ENCODE measurements around the gene ANKRD44. TPM values are rescaled to one million over a fixed set of nuclear protein-coding genes. Genes with fewer than 3 reads are reported as not detected.

The ANKRD44 gene
- total RNA-seq, 4 donors from 2014 or later: 9.1 to 20.8 (median 14.9) TPM

DNA sequence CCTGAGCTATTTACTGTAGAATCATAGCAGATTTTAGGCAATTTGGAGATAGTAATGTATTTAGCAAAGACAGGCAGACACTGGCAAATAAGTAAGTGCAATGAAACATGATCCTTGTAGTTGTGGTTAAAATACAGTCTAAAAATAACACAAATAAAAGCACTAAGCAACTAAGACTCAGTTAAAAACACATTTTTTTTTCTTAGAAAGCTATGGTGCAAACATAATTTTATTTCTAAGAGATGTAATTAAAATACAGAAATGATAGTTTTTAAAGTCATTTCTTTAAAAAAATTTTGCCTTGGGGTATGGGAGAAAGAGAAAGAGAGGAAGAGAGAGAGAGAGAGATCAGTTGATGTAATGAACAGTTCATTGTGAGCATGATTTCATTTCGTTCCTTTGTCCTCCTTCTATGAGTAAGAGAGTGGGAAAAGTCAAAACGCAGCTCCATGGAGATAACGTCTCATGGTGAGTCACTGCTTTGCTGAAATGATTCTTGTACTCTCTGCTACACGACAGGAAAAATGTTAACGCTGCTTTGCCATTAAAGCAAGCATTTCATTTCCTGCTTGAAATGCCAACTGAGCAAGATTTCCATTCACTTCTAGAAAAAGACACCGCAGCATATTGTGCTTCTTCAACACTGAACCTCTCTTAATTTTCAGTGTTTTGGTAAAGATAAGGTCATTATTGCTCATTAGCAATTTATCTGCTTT lies 322.8 kb downstream of the ANKRD44 start:
- DNase-seq (ENCODE audit: low spot score in 2 of 2): peak in 1 of 2 donors; percentile 34
- TF ChIP-seq, protein P1, sequence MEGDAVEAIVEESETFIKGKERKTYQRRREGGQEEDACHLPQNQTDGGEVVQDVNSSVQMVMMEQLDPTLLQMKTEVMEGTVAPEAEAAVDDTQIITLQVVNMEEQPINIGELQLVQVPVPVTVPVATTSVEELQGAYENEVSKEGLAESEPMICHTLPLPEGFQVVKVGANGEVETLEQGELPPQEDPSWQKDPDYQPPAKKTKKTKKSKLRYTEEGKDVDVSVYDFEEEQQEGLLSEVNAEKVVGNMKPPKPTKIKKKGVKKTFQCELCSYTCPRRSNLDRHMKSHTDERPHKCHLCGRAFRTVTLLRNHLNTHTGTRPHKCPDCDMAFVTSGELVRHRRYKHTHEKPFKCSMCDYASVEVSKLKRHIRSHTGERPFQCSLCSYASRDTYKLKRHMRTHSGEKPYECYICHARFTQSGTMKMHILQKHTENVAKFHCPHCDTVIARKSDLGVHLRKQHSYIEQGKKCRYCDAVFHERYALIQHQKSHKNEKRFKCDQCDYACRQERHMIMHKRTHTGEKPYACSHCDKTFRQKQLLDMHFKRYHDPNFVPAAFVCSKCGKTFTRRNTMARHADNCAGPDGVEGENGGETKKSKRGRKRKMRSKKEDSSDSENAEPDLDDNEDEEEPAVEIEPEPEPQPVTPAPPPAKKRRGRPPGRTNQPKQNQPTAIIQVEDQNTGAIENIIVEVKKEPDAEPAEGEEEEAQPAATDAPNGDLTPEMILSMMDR (IDR thresholded peaks at IDR 0.05): no peak
- TF ChIP-seq POLR2A (IDR thresholded peaks at IDR 0.05): no peak
- H3K4me3 ChIP-seq (ENCODE audit: low read depth, poor library complexity, severe bottlenecking): no peak overlapping the region
- WGBS, 2 donors: 1 to 2% methylated on average over 6 of the region's 6 CpGs
- intact Hi-C loops (cut with DNase I; ENCODE audit: low total_unique reads): no loop called here

DNA sequence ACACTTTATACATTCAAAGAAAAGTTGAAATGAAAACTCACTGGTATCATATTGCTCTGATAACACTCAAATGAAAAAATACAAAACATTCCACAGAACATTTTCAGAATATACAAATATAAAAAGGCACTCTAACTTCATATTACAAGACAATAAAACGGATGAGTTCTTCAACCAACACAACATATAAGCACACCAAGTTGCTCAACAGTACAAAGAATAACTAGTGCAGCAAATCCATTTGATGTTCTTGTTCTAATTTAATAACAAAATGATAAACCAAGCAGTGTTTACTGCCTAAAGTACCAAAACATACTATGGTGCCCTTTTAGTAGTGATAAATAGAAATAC lies 323.3 kb downstream of the ANKRD44 start:
- no peak overlapping the region for H3K4me3 ChIP-seq (ENCODE audit: low read depth, poor library complexity, severe bottlenecking)
- 42 to 63% methylated on average over 1 of the region's 1 CpG for WGBS, 2 donors
- TF ChIP-seq, protein P1 (IDR thresholded peaks at IDR 0.05): no peak
- no peak for TF ChIP-seq POLR2A (IDR thresholded peaks at IDR 0.05)
- intact Hi-C loops (cut with DNase I; ENCODE audit: low total_unique reads): no loop called here
- DNase-seq (ENCODE audit: low spot score in 2 of 2): no peak

DNA sequence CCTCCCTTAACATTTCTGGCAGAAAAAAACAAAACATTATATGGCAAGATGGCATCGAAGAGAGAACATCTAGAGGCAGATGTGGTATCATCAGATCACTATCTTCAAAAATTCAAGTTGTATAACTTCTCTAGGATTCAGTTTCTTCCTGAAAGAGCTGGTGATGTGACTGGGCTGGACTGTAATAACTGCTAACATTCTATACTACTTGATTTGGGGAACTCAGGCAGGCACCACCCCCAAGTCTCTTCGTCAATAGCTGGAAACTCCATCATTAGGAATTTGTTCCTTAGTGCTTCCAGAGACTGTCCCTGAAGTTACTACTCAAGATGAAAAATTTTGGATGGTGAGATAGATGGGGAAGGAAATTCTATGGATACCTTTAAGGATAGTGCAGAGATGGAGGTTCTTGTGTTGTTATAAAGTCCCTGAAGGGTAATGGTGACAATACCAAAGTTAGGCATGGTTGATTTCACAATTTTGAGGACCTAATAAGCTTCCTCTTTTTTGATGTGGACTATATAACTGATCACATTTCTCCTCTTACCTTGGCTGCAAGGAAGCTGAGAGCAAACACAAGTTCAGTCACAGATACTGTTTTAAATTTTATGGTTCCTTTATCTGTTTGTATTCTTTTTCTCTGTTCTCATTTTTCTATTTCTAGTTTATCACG lies 324.9 kb downstream of the ANKRD44 start:
- no peak for TF ChIP-seq POLR2A (IDR thresholded peaks at IDR 0.05)
- TF ChIP-seq, protein P1 (IDR thresholded peaks at IDR 0.05): no peak
- H3K4me3 ChIP-seq (ENCODE audit: low read depth, poor library complexity, severe bottlenecking): no peak overlapping the region
- no peak for DNase-seq (ENCODE audit: low spot score in 2 of 2)
- WGBS, 2 donors: 92 to 93% methylated on average over 3 of the region's 3 CpGs
- intact Hi-C loops (cut with DNase I; ENCODE audit: low total_unique reads): no loop called here

DNA sequence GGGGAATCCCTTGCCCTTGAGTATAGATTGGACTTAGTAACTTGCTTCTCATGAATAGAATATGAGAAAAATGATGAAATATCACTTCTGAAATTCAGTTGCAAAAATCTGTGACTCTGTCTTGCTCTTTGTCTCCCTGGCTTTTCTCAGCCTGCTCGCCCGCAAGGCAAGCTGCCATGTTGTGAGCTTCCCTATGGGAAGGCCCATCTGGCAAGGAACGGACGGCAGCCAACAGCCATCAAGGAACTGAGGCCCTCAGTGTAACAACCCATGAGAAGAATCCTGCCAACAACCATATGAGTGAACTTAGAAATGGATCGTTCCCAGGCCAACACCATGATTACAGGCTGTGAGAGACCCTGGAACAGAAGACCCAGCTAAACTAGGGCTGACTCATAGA lies 325.7 kb downstream of the ANKRD44 start:
- WGBS, 2 donors: 95 to 98% methylated on average over 5 of the region's 5 CpGs
- no peak overlapping the region for H3K4me3 ChIP-seq (ENCODE audit: low read depth, poor library complexity, severe bottlenecking)
- DNase-seq (ENCODE audit: low spot score in 2 of 2): no peak
- TF ChIP-seq, protein P1 (IDR thresholded peaks at IDR 0.05): no peak
- no peak for TF ChIP-seq POLR2A (IDR thresholded peaks at IDR 0.05)
- intact Hi-C loops (cut with DNase I; ENCODE audit: low total_unique reads): no loop called here

DNA sequence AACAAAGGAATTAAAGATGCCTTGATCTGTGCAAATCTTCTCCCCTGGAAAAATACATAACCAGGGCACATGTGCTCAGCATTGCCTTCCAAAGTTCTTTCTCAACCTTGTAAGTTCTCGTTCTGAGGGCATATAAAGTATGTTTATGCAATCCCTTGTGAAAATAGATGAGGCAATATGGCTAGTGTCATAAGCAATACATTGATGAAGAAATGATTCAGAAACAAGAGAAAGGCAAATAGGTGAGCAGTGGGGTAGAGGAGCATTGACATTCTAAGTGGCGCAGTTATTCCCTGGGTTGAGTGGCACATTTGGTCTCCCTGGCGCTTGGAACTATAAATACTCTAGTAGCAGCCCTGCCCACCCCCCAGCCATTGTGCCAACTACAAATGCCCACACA lies 326.6 kb downstream of the ANKRD44 start:
- WGBS, 2 donors: 78 to 80% methylated on average over 3 of the region's 3 CpGs
- no peak for DNase-seq (ENCODE audit: low spot score in 2 of 2)
- H3K4me3 ChIP-seq (ENCODE audit: low read depth, poor library complexity, severe bottlenecking): no peak overlapping the region
- TF ChIP-seq, protein P1 (IDR thresholded peaks at IDR 0.05): no peak
- intact Hi-C loops (cut with DNase I; ENCODE audit: low total_unique reads): no loop called here
